MCF 10A (cell line): ENCODE measurements around the gene SLC22A2. TPM values are rescaled to one million over a fixed set of nuclear protein-coding genes. Genes with fewer than 3 reads are reported as not detected.

Experiments used
- BruUV-seq: library from RNA; stranded (reverse); fragments of 400-500 nt; replicated peaks from 2 replicates; lab custom pipeline; 2021; lab: Mats Ljungman, UMichigan
- CTCF ChIA-PET: fragments of 300-600 bp; sonication (Branson Sonifier 250); formaldehyde crosslinking; extraction: SDS; loops from one replicate; lab custom pipeline; 2021; ENCODE audit warnings: antibody characterized with exemption, inconsistent platforms; lab: Yijun Ruan, JAX
- POLR2A ChIA-PET: fragments of 300-600, 350-650 bp; sonication (Branson Sonifier 250); formaldehyde crosslinking; extraction: SDS; loops from one replicate; lab custom pipeline; 2020; ENCODE audit warnings: antibody characterized with exemption, inconsistent platforms; lab: Yijun Ruan, JAX
- DNase-seq: peaks from one replicate; pipeline ENCODE4 v3.0.0-alpha.2; 2018; ENCODE audit not compliant: unreplicated experiment
- H3K27ac Mint-ChIP-seq: one replicate; pipeline ENCODE4 v1.8.0; 2022; ENCODE audit warnings: mild to moderate bottlenecking, low read depth, mixed read lengths; ENCODE audit not compliant: unreplicated experiment
- H3K27me3 Mint-ChIP-seq: one replicate; pipeline ENCODE4 v1.8.0; 2022; ENCODE audit warnings: mixed read lengths; ENCODE audit not compliant: insufficient read depth, unreplicated experiment
- H3K36me3 Mint-ChIP-seq: one replicate; pipeline ENCODE4 v1.8.0; 2022; ENCODE audit warnings: mild to moderate bottlenecking, moderate library complexity, mixed read lengths; ENCODE audit not compliant: insufficient read depth, unreplicated experiment
- H3K4me1 Mint-ChIP-seq: one replicate; pipeline ENCODE4 v1.8.0; 2022; ENCODE audit warnings: mixed read lengths; ENCODE audit not compliant: insufficient read depth, unreplicated experiment
- H3K4me3 Mint-ChIP-seq: one replicate; pipeline ENCODE4 v1.8.0; 2022; ENCODE audit warnings: mild to moderate bottlenecking, moderate library complexity, mixed read lengths; ENCODE audit not compliant: unreplicated experiment
- H3K9me3 Mint-ChIP-seq: one replicate; pipeline ENCODE4 v1.8.0; 2022; ENCODE audit warnings: mixed read lengths; ENCODE audit not compliant: unreplicated experiment
- intact Hi-C: fragments of 100-400 bp; cut with micrococcal nuclease; formaldehyde crosslinking; loops from 2 replicates; pipeline ENCODE4 v1.14.1; 2022
- total RNA-seq: library from RNA; stranded (reverse); gene quantifications from 2 replicates; pipeline ENCODE4 v1.2.3, GENCODE V29; 2022
- TF ChIP-seq, protein P1 (sequence below): fragments of 200-600 bp; IDR thresholded peaks from one replicate; pipeline ENCODE4 v1.8.0; 2022; ENCODE audit warnings: antibody characterized with exemption, mild to moderate bottlenecking; ENCODE audit not compliant: unreplicated experiment

SLC22A2 gene
- total RNA-seq, 1 experiment from 2014 or later: not detected

DNA sequence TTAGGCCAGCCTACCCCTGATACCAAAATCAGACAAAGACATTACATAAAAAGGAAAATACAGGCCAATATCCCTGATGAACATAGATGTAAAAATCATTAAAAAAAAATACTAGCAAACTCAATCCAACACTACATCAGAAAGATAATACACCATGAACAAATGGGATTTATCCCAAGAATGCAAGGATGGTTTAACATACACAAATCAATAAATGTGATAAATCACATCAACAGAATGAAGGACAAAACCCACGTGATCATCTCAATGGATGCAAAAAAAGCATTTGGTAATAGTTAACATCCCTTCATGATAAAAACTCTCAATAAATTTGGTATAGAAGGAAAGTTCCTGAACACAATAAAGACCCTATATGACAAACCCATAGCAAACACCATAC is 63.8 kb downstream of the SLC22A2 start:
- DNase-seq: no peak
- POLR2A ChIA-PET: no interaction called here
- Mint-ChIP-seq H3K4me3 (no peak overlapping the region), H3K9me3 (peaks cover 15% of the 10 kb centered on the region), H3K36me3 (no peaks in the 10 kb centered on the region), H3K4me1 (peaks cover 5% of the 10 kb centered on the region), H3K27me3 (no peaks in the 10 kb centered on the region), H3K27ac (no peak overlapping the region)
- CTCF ChIA-PET: no interaction called here
- BruUV-seq: no TSS peak
- TF ChIP-seq, protein P1, sequence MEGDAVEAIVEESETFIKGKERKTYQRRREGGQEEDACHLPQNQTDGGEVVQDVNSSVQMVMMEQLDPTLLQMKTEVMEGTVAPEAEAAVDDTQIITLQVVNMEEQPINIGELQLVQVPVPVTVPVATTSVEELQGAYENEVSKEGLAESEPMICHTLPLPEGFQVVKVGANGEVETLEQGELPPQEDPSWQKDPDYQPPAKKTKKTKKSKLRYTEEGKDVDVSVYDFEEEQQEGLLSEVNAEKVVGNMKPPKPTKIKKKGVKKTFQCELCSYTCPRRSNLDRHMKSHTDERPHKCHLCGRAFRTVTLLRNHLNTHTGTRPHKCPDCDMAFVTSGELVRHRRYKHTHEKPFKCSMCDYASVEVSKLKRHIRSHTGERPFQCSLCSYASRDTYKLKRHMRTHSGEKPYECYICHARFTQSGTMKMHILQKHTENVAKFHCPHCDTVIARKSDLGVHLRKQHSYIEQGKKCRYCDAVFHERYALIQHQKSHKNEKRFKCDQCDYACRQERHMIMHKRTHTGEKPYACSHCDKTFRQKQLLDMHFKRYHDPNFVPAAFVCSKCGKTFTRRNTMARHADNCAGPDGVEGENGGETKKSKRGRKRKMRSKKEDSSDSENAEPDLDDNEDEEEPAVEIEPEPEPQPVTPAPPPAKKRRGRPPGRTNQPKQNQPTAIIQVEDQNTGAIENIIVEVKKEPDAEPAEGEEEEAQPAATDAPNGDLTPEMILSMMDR: no peak
- intact Hi-C loops: no loop called here

DNA sequence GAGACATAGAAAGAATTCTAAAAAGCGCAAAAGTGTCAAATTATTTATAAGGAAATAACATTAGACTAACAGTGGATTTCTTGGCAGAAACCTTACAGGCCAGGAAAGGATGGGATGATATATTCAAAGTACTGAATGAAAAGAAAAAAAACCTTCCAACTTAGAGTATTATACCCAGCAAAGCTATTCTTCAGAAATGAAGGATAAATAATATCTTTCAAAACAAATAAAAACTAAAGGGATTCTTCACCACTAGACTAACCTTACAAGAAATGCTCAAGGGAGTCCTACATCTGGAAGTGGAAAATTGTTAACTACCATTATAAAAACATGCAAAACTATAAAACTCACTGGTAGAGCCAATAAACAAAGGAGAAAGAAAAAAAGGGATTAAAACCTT is 65.8 kb downstream of the SLC22A2 start:
- POLR2A ChIA-PET: no interaction called here

DNA sequence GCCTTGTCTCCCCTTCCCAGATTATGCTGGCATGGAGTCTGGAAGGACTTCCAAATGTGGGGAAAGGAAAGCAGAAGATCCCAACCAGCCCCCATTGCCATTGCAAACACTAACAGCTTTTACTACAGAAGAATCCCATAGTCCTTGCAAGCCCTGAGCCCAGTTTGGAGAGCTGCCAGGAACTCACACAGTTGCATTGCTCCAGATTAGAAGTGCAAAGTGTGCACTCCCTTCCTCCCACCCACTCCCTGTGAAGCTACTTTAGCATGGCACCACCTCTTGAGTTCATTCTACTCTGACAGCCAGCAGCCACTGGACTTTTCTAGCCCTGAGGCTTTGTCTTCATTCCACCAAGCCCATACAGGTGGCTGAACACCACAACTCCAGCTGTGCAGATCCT is 67.6 kb downstream of the SLC22A2 start:
- Mint-ChIP-seq H3K9me3 (peaks cover 15% of the 10 kb centered on the region), H3K36me3 (no peaks in the 10 kb centered on the region), H3K27ac (no peak overlapping the region), H3K4me1 (no peaks in the 10 kb centered on the region), H3K27me3 (no peaks in the 10 kb centered on the region), H3K4me3 (no peak overlapping the region)
- TF ChIP-seq, protein P1: no peak
- BruUV-seq: no TSS peak
- ChIA-PET CTCF (interaction anchor here (0.6 to 2.7 kb wide), 2 partner anchors 30 to 187 kb away, joined by 3 to 11 read pairs; no protein-coding TSS in a partner anchor), POLR2A (no interaction called here)
- peak; percentile 13 for DNase-seq
- intact Hi-C loops: no loop called here

More for the DNA sequence above, 65.8 kb downstream of the SLC22A2 start:
- no peak overlapping the region for H3K4me3 Mint-ChIP-seq
- no peaks in the 10 kb centered on the region for H3K4me1 Mint-ChIP-seq
- intact Hi-C loops: no loop called here
- no peak for DNase-seq
- peaks cover 15% of the 10 kb centered on the region for H3K9me3 Mint-ChIP-seq
- H3K27me3 Mint-ChIP-seq: no peaks in the 10 kb centered on the region
- no TSS peak for BruUV-seq
- TF ChIP-seq, protein P1: no peak
- H3K36me3 Mint-ChIP-seq: no peaks in the 10 kb centered on the region
- no peak overlapping the region for H3K27ac Mint-ChIP-seq
- CTCF ChIA-PET: no interaction called here

DNA sequence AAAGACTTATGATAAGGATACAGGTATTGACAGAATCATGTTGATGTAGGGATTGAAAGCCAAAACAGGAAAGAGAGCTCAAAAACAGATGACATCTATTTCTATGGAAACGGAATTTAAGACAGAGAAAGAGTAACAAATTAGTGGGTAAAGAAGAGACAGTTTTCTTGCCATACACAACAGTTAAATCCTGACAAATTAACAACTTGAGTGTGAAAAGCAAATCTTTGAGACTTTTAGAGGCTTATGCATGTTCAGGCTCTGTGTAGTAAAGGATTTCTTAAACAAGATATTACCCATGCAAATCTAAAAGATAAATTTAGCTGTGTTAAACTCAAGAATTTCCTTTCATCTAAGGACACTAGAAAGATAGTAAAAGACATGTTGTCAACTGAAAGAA is 68.5 kb downstream of the SLC22A2 start:
- TF ChIP-seq, protein P1: no peak
- no peak overlapping the region for H3K4me3 Mint-ChIP-seq
- DNase-seq: no peak

More for the DNA sequence above, 68.5 kb downstream of the SLC22A2 start:
- CTCF ChIA-PET: interaction anchor here (0.6 to 2.7 kb wide), 4 partner anchors 17 to 265 kb away, joined by 3 to 11 read pairs (median 3); no protein-coding TSS in a partner anchor
- Mint-ChIP-seq H3K27ac (no peak overlapping the region), H3K9me3 (peaks cover 15% of the 10 kb centered on the region), H3K36me3 (no peaks in the 10 kb centered on the region), H3K27me3 (no peaks in the 10 kb centered on the region), H3K4me1 (no peaks in the 10 kb centered on the region)
- BruUV-seq: no TSS peak
- intact Hi-C loops: no loop called here
- POLR2A ChIA-PET: interaction anchor here (1.6 kb wide), 1 partner anchor 13 kb away, joined by 3 read pairs; no protein-coding TSS in a partner anchor
